T-cell (primary cell): Measurements from ENCODE around the gene FOXP1. TPM values are rescaled to one million over a fixed set of nuclear protein-coding genes. Genes with fewer than 3 reads are reported as not detected.
A peak's percentile ranks its signal among the peaks of the same experiment; 100 is the strongest.

Experiments used
- ATAC-seq, 4 experiments: fragments of 200-7000 bp in 3 of 4; fragments of 150-1000 bp in 1 of 4; cut with Tn5 transposase; replicated peaks in 1 of 4; 1 replicate in 3 of 4; 2 replicates in 1 of 4; pipeline ENCODE4 v1.10.0; 2021; ENCODE audit warnings: moderate library complexity in 3 of 4, mild to moderate bottlenecking in 2 of 4, moderate number of reproducible peaks in 1 of 4
- CTCF ChIA-PET, 2 donors: fragments of 300-600 bp; sonication (Branson Sonifier 250); formaldehyde crosslinking; loops; one replicate each; lab custom pipeline; 2022; ENCODE audit warnings: antibody characterized with exemption in 2 of 2; lab: Charles Lee
- POLR2A ChIA-PET, 2 donors: fragments of 300-600 bp; sonication (Branson Sonifier 250); formaldehyde crosslinking; loops; one replicate each; lab custom pipeline; 2022; ENCODE audit warnings: antibody characterized with exemption in 2 of 2; lab: Charles Lee
- DNase-seq, 35 experiments: peaks; one replicate each; pipeline versions ENCODE4 v3.0.0 to v3.0.0-alpha.2; 2013 to 2023
- H3K27ac ChIP-seq: one replicate; pipeline ENCODE4 v1.5.1; 2013; ENCODE audit warnings: low read length
- H3K27me3 ChIP-seq, 2 experiments: replicated peaks in 1 of 2; 1 replicate in 1 of 2; 2 replicates in 1 of 2; pipeline versions ENCODE4 v1.6.1 to v1.7.0; 2013; ENCODE audit warnings: low read length in 1 of 2, mixed read lengths in 1 of 2; ENCODE audit not compliant: control insufficient read depth in 2 of 2, insufficient read depth in 2 of 2; ENCODE audit errors: extremely low read depth in 1 of 2
- H3K36me3 ChIP-seq, 2 donors: 1 replicate in 1 of 2; 2 replicates in 1 of 2; pipeline versions ENCODE4 v1.6.1 to v1.7.0; 2013; ENCODE audit warnings: low read length in 1 of 2; ENCODE audit not compliant: control insufficient read depth in 2 of 2, insufficient read depth in 1 of 2; ENCODE audit errors: extremely low read depth in 1 of 2
- H3K4me1 ChIP-seq, 2 experiments: 1 replicate in 1 of 2; 2 replicates in 1 of 2; pipeline versions ENCODE4 v1.6.1 to v1.7.0; 2013; ENCODE audit warnings: low read length in 2 of 2, mixed read lengths in 1 of 2; ENCODE audit not compliant: insufficient read depth in 2 of 2, control insufficient read depth in 1 of 2; ENCODE audit errors: extremely low read depth in 1 of 2
- H3K4me3 ChIP-seq, 2 donors: 1 replicate in 1 of 2; 2 replicates in 1 of 2; pipeline versions ENCODE4 v1.5.1 to v1.7.0; 2013; ENCODE audit warnings: mild to moderate bottlenecking in 2 of 2, low read length in 1 of 2, moderate library complexity in 1 of 2; ENCODE audit not compliant: control insufficient read depth in 1 of 2; ENCODE audit errors: extremely low read depth in 1 of 2
- H3K9me3 ChIP-seq: 2 replicates; pipeline ENCODE4 v1.7.0; 2013
- H3K27ac Mint-ChIP-seq, 2 donors: one replicate each; pipeline ENCODE4 v1.8.0; 2020 to 2021; ENCODE audit warnings: mild to moderate bottlenecking in 2 of 2, mixed read lengths in 2 of 2
- H3K27me3 Mint-ChIP-seq, 2 donors: one replicate each; pipeline ENCODE4 v1.8.0; 2021 to 2022; ENCODE audit warnings: mixed read lengths in 2 of 2
- H3K36me3 Mint-ChIP-seq: one replicate; pipeline ENCODE4 v1.8.0; 2021; ENCODE audit warnings: mixed read lengths
- H3K4me1 Mint-ChIP-seq, 3 donors: one replicate each; pipeline ENCODE4 v1.8.0; 2020 to 2022; ENCODE audit warnings: mixed read lengths in 3 of 3, mild to moderate bottlenecking in 1 of 3
- H3K4me3 Mint-ChIP-seq, 3 donors: one replicate each; pipeline ENCODE4 v1.8.0; 2020 to 2022; ENCODE audit warnings: mild to moderate bottlenecking in 3 of 3, mixed read lengths in 3 of 3, moderate library complexity in 3 of 3
- H3K9me3 Mint-ChIP-seq, 3 donors: one replicate each; pipeline ENCODE4 v1.8.0; 2020 to 2022; ENCODE audit warnings: mixed read lengths in 3 of 3
- whole genome bisulfite sequencing: methylation state at CpG from one replicate; pipeline ENCODE4 v1.1.5; 2013; ENCODE audit warnings: missing lambda C conversion rate; ENCODE audit not compliant: insufficient coverage; 5-methylcytosine and 5-hydroxymethylcytosine counted together
- total RNA-seq, 35 experiments: library from RNA in 6 of 35; stranded (reverse) in 6 of 35; fragments of 120-200 nt in 1 of 35; gene quantifications; one replicate each; pipeline versions ENCODE4 v1.2.1 to v1.2.4 and lab custom pipeline; 2013 to 2026

Gene FOXP1
- total RNA-seq, 5 donors from 2014 or later (not counting 1 experiment from before 2014, with no cell fraction given): 258 to 586 (median 290) TPM

GRCh38 chr3:71118436-71118835 is 465.1 kb downstream of the FOXP1 start:
- H3K4me1 ChIP-seq: peaks cover 17 to 29% of the 10 kb centered on the region in 2 experiments
- no peak overlapping the region for H3K4me3 Mint-ChIP-seq
- peaks cover 0 to 19% of the 10 kb centered on the region in 2 donors for H3K36me3 ChIP-seq
- ATAC-seq (no peak), DNase-seq (no peak)
- no peaks in the 10 kb centered on the region for H3K9me3 ChIP-seq
- H3K36me3 Mint-ChIP-seq: peaks cover 60% of the 10 kb centered on the region
- no peaks in the 10 kb centered on the region for H3K9me3 Mint-ChIP-seq
- ChIA-PET CTCF (interaction anchor here (1.0 to 1.4 kb wide), 3 partner anchors 16 to 58 kb away, joined by 3 read pairs; no protein-coding TSS in a partner anchor), POLR2A (interaction anchor here (1.1 to 1.4 kb wide), 2 partner anchors 10 to 27 kb away, joined by 3 to 4 read pairs; no protein-coding TSS in a partner anchor)
- no peak overlapping the region for H3K27ac ChIP-seq
- no peaks in the 10 kb centered on the region for H3K27me3 ChIP-seq
- peak overlapping the region in 1 of 2 donors; percentile 84 for H3K27ac Mint-ChIP-seq
- no peak overlapping the region for H3K4me3 ChIP-seq
- no CpG with 5 or more reads among the region's 4 CpGs for WGBS
- H3K4me1 Mint-ChIP-seq: peaks cover 73 to 91% (median 88%) of the 10 kb centered on the region in 3 donors
- H3K27me3 Mint-ChIP-seq: no peaks in the 10 kb centered on the region

- DNase-seq: no peak
- H3K36me3 Mint-ChIP-seq: peaks cover 60% of the 10 kb centered on the region
- ChIA-PET CTCF (interaction anchor here (1.0 to 1.1 kb wide), 2 partner anchors 31 to 57 kb away, joined by 3 read pairs; no protein-coding TSS in a partner anchor), POLR2A (interaction anchor here (1.1 to 1.4 kb wide), 2 partner anchors 11 to 26 kb away, joined by 3 to 4 read pairs; no protein-coding TSS in a partner anchor)
- no peak overlapping the region for H3K27ac ChIP-seq
- no peak overlapping the region for H3K4me3 ChIP-seq
- H3K9me3 Mint-ChIP-seq: no peaks in the 10 kb centered on the region
- H3K27ac Mint-ChIP-seq: peak overlapping the region; percentile 74 to 84
- 97% methylated on average over 5 of the region's 7 CpGs for WGBS
- peaks cover 0 to 15% of the 10 kb centered on the region in 2 donors for H3K36me3 ChIP-seq
- H3K9me3 ChIP-seq: no peaks in the 10 kb centered on the region
- peak overlapping the region in 2 of 3 donors; percentile 9 to 37 for H3K4me3 Mint-ChIP-seq
- H3K4me1 ChIP-seq: peaks cover 15 to 23% of the 10 kb centered on the region in 2 experiments
- H3K27me3 Mint-ChIP-seq: no peaks in the 10 kb centered on the region
- no peaks in the 10 kb centered on the region for H3K27me3 ChIP-seq
- ATAC-seq: peak in 1 of 4 experiments; percentile 44
- H3K4me1 Mint-ChIP-seq: peaks cover 73 to 90% (median 86%) of the 10 kb centered on the region in 3 donors
These were observed 465.8 kb downstream of the FOXP1 start for GRCh38 chr3:71117572-71118247.

GRCh38 chr3:71114610-71115009 is 468.9 kb downstream of the FOXP1 start:
- H3K9me3 ChIP-seq: no peaks in the 10 kb centered on the region
- H3K4me3 ChIP-seq: no peak overlapping the region
- peaks cover 65 to 89% (median 85%) of the 10 kb centered on the region in 3 donors for H3K4me1 Mint-ChIP-seq
- H3K27ac ChIP-seq: no peak overlapping the region
- ChIA-PET POLR2A (no interaction called here), CTCF (interaction anchor here in 1 of 2 donors (0.6 kb wide), 1 partner anchor 984 kb away, joined by 3 read pairs; no protein-coding TSS in a partner anchor)
- peaks cover 7 to 46% of the 10 kb centered on the region in 2 donors for H3K36me3 ChIP-seq
- DNase-seq (no peak), ATAC-seq (no peak)
- H3K27ac Mint-ChIP-seq: peak overlapping the region; percentile 26 to 44
- H3K4me3 Mint-ChIP-seq: no peak overlapping the region
- no peaks in the 10 kb centered on the region for H3K27me3 ChIP-seq
- H3K36me3 Mint-ChIP-seq: peaks cover 70% of the 10 kb centered on the region
- no peaks in the 10 kb centered on the region for H3K27me3 Mint-ChIP-seq
- WGBS: 100% methylated on average over 3 of the region's 8 CpGs
- no peaks in the 10 kb centered on the region for H3K9me3 Mint-ChIP-seq
- peaks cover 10 to 18% of the 10 kb centered on the region in 2 experiments for H3K4me1 ChIP-seq

GRCh38 chr3:71112576-71112975 is 471.0 kb downstream of the FOXP1 start:
- Histone ChIP-seq H3K4me3 (no peak overlapping the region), H3K4me1 (peaks cover 0 to 16% of the 10 kb centered on the region in 2 experiments), H3K27ac (no peak overlapping the region), H3K27me3 (no peaks in the 10 kb centered on the region), H3K9me3 (no peaks in the 10 kb centered on the region), H3K36me3 (peaks cover 7 to 58% of the 10 kb centered on the region in 2 donors)
- 83% methylated on average over 5 of the region's 6 CpGs for WGBS
- Mint-ChIP-seq H3K4me1 (peaks cover 68 to 90% (median 86%) of the 10 kb centered on the region in 3 donors), H3K27me3 (no peaks in the 10 kb centered on the region), H3K9me3 (no peaks in the 10 kb centered on the region), H3K27ac (peak overlapping the region; percentile 19 to 66), H3K4me3 (no peak overlapping the region), H3K36me3 (peaks cover 74% of the 10 kb centered on the region)
- ChIA-PET CTCF (no interaction called here), POLR2A (no interaction called here)
- no peak for DNase-seq
- no peak for ATAC-seq

- WGBS: 80% methylated on average over 2 of the region's 6 CpGs
- ChIA-PET CTCF (no interaction called here), POLR2A (no interaction called here)
- no peak overlapping the region for H3K27ac ChIP-seq
- H3K9me3 ChIP-seq: no peaks in the 10 kb centered on the region
- no peak for ATAC-seq
- no peak for DNase-seq
- Mint-ChIP-seq H3K4me1 (peaks cover 65 to 88% (median 84%) of the 10 kb centered on the region in 3 donors), H3K4me3 (no peak overlapping the region), H3K9me3 (no peaks in the 10 kb centered on the region), H3K27me3 (no peaks in the 10 kb centered on the region), H3K36me3 (peaks cover 71% of the 10 kb centered on the region), H3K27ac (peak overlapping the region; percentile 66 to 72)
- no peaks in the 10 kb centered on the region for H3K27me3 ChIP-seq
- H3K4me1 ChIP-seq: peaks cover 0 to 15% of the 10 kb centered on the region in 2 experiments
- no peak overlapping the region for H3K4me3 ChIP-seq
- H3K36me3 ChIP-seq: peaks cover 10 to 60% of the 10 kb centered on the region in 2 donors
These were observed 471.6 kb downstream of the FOXP1 start for GRCh38 chr3:71111784-71112440.
